Natural killer cell (primary cell): ENCODE data around the gene C2. TPM values are rescaled to one million over a fixed set of nuclear protein-coding genes. Genes with fewer than 3 reads are reported as not detected.

Experiments
- ATAC-seq, 3 donors: fragments of 150-1000 bp in 2 of 3; fragments of 200-7000 bp in 1 of 3; cut with Tn5 transposase; 1 replicate in 1 of 3; 2 replicates in 2 of 3; pipeline ENCODE4 v1.10.0; 2021; ENCODE audit warnings: mild to moderate bottlenecking in 2 of 3, moderate library complexity in 2 of 3
- DNase-seq, 2 donors: peaks; one replicate each; pipeline versions ENCODE4 v3.0.0 to v3.0.0-alpha.2; 2013 to 2021; ENCODE audit warnings: mixed read lengths in 1 of 2
- H3K27ac ChIP-seq: one replicate; pipeline ENCODE4 v1.5.1; 2013; ENCODE audit warnings: mild to moderate bottlenecking, low read length
- H3K27me3 ChIP-seq: one replicate; pipeline ENCODE4 v1.6.1; 2013; ENCODE audit warnings: low read length; ENCODE audit not compliant: control insufficient read depth, insufficient read depth
- H3K36me3 ChIP-seq: one replicate; pipeline ENCODE4 v1.6.1; 2013; ENCODE audit warnings: low read length; ENCODE audit not compliant: control insufficient read depth, insufficient read depth
- H3K4me1 ChIP-seq: one replicate; pipeline ENCODE4 v1.6.1; 2013; ENCODE audit warnings: low read length; ENCODE audit not compliant: control insufficient read depth, insufficient read depth
- H3K4me3 ChIP-seq: one replicate; pipeline ENCODE4 v1.5.1; 2013; ENCODE audit warnings: low read length
- H3K9me3 ChIP-seq: one replicate; pipeline ENCODE4 v1.6.1; 2013; ENCODE audit warnings: low read length; ENCODE audit not compliant: control insufficient read depth, insufficient read depth
- H3K27ac Mint-ChIP-seq, 2 donors: one replicate each; pipeline ENCODE4 v1.8.0; 2022; ENCODE audit warnings: mild to moderate bottlenecking in 2 of 2, mixed read lengths in 2 of 2, moderate library complexity in 1 of 2
- H3K27me3 Mint-ChIP-seq, 2 donors: one replicate each; pipeline ENCODE4 v1.8.0; 2022; ENCODE audit warnings: low read depth in 2 of 2, mixed read lengths in 2 of 2
- H3K36me3 Mint-ChIP-seq: one replicate; pipeline ENCODE4 v1.8.0; 2022; ENCODE audit warnings: mixed read lengths
- H3K4me1 Mint-ChIP-seq, 2 donors: one replicate each; pipeline ENCODE4 v1.8.0; 2022; ENCODE audit warnings: mixed read lengths in 2 of 2
- H3K4me3 Mint-ChIP-seq: one replicate; pipeline ENCODE4 v1.8.0; 2022; ENCODE audit warnings: mild to moderate bottlenecking, moderate library complexity, mixed read lengths
- H3K9me3 Mint-ChIP-seq, 2 donors: one replicate each; pipeline ENCODE4 v1.8.0; 2022; ENCODE audit warnings: mixed read lengths in 2 of 2
- WGBS: methylation state at CpG from one replicate; pipeline ENCODE4 v1.1.7; 2013; ENCODE audit warnings: missing lambda C conversion rate; ENCODE audit not compliant: insufficient coverage; 5-methylcytosine and 5-hydroxymethylcytosine counted together
- intact Hi-C: fragments of 100-400 bp; cut with micrococcal nuclease; formaldehyde crosslinking; loops from one replicate; pipeline ENCODE4 v1.14.2; 2022
- total RNA-seq, 4 donors: library from RNA; stranded (reverse); fragments of 120-200 nt in 1 of 4; gene quantifications; one replicate each; pipeline versions ENCODE4 v1.2.3 to v1.2.4, GENCODE V29; 2013 to 2022
- TF ChIP-seq, protein P1 (sequence below): fragments of 200-600 bp; IDR thresholded peaks from one replicate; pipeline ENCODE4 v1.8.0; 2022; ENCODE audit warnings: antibody characterized with exemption

The C2 gene
- total RNA-seq, 3 donors from 2014 or later (not counting 1 experiment from before 2014, with no cell fraction given) = 0.55 to 1.3 (median 1.0) TPM

DNA sequence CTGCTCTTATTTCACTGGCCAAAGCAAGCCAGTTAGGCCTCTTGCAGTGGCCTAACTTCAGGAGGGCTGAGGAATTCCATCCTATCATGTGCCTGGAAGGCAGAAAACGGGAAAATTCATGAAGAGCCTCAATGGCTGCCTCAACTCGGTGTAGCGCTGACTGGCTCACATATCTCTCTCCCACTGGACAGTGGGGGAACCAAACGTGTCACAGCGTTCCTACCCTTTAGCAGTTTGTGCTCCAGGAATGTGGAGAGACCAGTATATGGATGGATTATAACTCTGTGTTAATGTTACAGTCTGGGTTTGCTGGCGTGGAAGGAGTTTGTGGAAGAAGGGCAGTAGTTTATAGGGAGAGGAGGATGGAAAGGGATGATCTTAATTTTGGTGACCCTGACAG lies 11.8 kb upstream of the C2 start:
- no peak overlapping the region for H3K27ac ChIP-seq
- no peaks in the 10 kb centered on the region for H3K4me1 Mint-ChIP-seq
- no peak for ATAC-seq
- H3K27me3 ChIP-seq = no peaks in the 10 kb centered on the region
- intact Hi-C loops = no loop called here
- H3K36me3 ChIP-seq = no peaks in the 10 kb centered on the region
- H3K27ac Mint-ChIP-seq = no peak overlapping the region
- no peak overlapping the region for H3K4me3 ChIP-seq
- H3K9me3 Mint-ChIP-seq = no peaks in the 10 kb centered on the region
- H3K4me3 Mint-ChIP-seq = no peak overlapping the region
- no peaks in the 10 kb centered on the region for H3K9me3 ChIP-seq
- peaks cover 7 to 10% of the 10 kb centered on the region in 2 donors for H3K27me3 Mint-ChIP-seq
- DNase-seq = no peak
- TF ChIP-seq, protein P1, sequence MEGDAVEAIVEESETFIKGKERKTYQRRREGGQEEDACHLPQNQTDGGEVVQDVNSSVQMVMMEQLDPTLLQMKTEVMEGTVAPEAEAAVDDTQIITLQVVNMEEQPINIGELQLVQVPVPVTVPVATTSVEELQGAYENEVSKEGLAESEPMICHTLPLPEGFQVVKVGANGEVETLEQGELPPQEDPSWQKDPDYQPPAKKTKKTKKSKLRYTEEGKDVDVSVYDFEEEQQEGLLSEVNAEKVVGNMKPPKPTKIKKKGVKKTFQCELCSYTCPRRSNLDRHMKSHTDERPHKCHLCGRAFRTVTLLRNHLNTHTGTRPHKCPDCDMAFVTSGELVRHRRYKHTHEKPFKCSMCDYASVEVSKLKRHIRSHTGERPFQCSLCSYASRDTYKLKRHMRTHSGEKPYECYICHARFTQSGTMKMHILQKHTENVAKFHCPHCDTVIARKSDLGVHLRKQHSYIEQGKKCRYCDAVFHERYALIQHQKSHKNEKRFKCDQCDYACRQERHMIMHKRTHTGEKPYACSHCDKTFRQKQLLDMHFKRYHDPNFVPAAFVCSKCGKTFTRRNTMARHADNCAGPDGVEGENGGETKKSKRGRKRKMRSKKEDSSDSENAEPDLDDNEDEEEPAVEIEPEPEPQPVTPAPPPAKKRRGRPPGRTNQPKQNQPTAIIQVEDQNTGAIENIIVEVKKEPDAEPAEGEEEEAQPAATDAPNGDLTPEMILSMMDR = no peak
- no peaks in the 10 kb centered on the region for H3K36me3 Mint-ChIP-seq
- no peaks in the 10 kb centered on the region for H3K4me1 ChIP-seq
- WGBS = 89% methylated on average over 6 of the region's 6 CpGs

DNA sequence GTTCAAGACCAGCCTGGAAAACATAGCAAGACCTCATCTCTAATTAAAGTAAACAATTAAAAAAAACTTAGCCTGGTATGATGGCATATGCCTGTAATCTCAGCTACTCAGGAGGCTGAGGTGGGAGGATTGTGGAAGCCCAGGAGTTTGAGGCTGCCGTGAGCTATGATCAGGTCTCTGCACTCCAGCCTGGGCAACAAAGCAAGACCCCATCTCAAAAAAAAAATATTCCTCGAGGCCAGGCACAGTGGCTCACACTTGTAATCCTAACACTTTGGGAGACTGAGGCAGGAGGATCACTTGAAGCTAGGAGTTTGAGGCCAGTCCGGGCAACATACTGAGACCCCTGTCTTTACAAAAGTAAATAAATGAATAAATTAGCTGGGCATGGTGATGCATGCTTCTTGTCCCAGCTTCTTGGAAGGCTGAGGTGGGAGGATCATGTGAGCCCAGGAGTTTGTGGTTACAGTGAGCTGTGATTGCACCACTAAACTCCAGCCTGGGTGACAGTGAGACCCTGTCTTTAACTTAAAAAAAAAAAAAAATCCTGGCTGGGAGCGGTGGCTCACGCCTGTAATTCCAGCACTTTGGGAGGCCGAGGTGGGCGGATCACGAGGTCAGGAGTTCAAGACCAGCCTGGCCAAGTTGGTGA lies 9.3 kb upstream of the C2 start:
- Histone ChIP-seq H3K4me3 (no peak overlapping the region), H3K9me3 (no peaks in the 10 kb centered on the region), H3K4me1 (no peaks in the 10 kb centered on the region), H3K27me3 (no peaks in the 10 kb centered on the region), H3K27ac (no peak overlapping the region), H3K36me3 (no peaks in the 10 kb centered on the region)
- H3K9me3 Mint-ChIP-seq = no peaks in the 10 kb centered on the region
- DNase-seq (no peak), ATAC-seq (no peak)
- intact Hi-C loops = no loop called here
- TF ChIP-seq, protein P1 = no peak
- H3K36me3 Mint-ChIP-seq = no peaks in the 10 kb centered on the region
- peaks cover 4 to 10% of the 10 kb centered on the region in 2 donors for H3K27me3 Mint-ChIP-seq
- H3K4me1 Mint-ChIP-seq = no peaks in the 10 kb centered on the region
- WGBS = 91% methylated on average over 8 of the region's 8 CpGs
- no peak overlapping the region for H3K27ac Mint-ChIP-seq
- H3K4me3 Mint-ChIP-seq = no peak overlapping the region

DNA sequence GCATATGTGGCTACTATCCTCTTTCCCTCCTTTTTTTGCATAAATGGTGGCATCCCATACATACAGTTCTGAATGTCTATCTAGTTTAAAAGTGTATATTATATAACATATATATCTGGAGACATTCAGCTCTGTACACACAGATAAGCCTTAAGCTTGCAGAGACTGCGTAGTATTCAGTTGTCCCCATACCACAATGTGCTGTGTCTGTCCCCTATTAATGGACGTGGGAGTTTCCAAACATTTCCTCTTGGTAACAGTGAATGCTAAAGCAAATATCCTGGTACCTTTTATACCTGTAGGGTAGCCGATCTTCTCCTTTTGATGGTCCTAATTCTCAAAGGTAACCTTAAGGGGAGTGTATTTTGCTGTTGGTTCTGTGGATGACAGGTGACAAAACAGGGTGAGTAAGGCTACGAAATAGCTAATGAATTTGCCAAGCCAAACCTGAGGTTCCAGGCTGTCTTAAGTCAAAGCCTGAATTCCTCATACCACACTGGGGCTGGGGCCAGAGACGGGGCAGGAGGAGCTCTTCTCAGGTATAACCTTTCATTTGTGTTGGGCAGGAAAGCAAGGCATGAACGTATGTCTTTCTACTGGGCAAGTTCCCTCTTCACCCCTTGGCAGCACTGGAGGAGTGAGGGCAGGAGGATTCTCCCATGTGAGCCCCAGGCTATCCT lies 7.8 kb upstream of the C2 start:
- Mint-ChIP-seq H3K27ac (no peak overlapping the region), H3K36me3 (no peaks in the 10 kb centered on the region)
- DNase-seq = no peak

More for the DNA sequence above, 7.8 kb upstream of the C2 start:
- H3K27me3 ChIP-seq = no peaks in the 10 kb centered on the region
- TF ChIP-seq, protein P1 = no peak
- H3K9me3 ChIP-seq = no peaks in the 10 kb centered on the region
- whole genome bisulfite sequencing = 87% methylated on average over 6 of the region's 6 CpGs
- H3K4me1 Mint-ChIP-seq = no peaks in the 10 kb centered on the region
- H3K4me1 ChIP-seq = no peaks in the 10 kb centered on the region
- no peak overlapping the region for H3K4me3 Mint-ChIP-seq
- H3K27ac ChIP-seq = no peak overlapping the region
- no peaks in the 10 kb centered on the region for H3K36me3 ChIP-seq
- no peaks in the 10 kb centered on the region for H3K9me3 Mint-ChIP-seq
- peaks cover 4 to 10% of the 10 kb centered on the region in 2 donors for H3K27me3 Mint-ChIP-seq
- ATAC-seq = no peak
- no peak overlapping the region for H3K4me3 ChIP-seq
- intact Hi-C loops = no loop called here
